T-helper 17 cell (primary cell): ENCODE results near the gene DIP2C. TPM values are rescaled to one million over a fixed set of nuclear protein-coding genes. Genes with fewer than 3 reads are reported as not detected.
A peak's percentile ranks its signal among the peaks of the same experiment; 100 is the strongest.
"Not testable (repeated sequence)": the region's sequence is repeated elsewhere in the genome, so short reads cannot be mapped to it uniquely, and the experiment has no call there.

Experiments
- ATAC-seq: fragments of 150-1000 bp; cut with Tn5 transposase; 2 replicates; pipeline ENCODE4 v1.10.0; 2021; ENCODE audit warnings: mild to moderate bottlenecking, moderate library complexity
- DNase-seq, 3 donors: peaks; one replicate each; pipeline versions ENCODE4 v3.0.0 to v3.0.0-alpha.2; 2020 to 2021
- H3K9me3 ChIP-seq: one replicate; pipeline ENCODE4 v1.7.0; 2013; ENCODE audit warnings: low read length, mild to moderate bottlenecking; ENCODE audit not compliant: control insufficient read depth, poor library complexity, severe bottlenecking
- H3K27ac Mint-ChIP-seq: one replicate; pipeline ENCODE4 v1.8.0; 2022; ENCODE audit warnings: mild to moderate bottlenecking, moderate library complexity, mixed read lengths
- H3K27me3 Mint-ChIP-seq: one replicate; pipeline ENCODE4 v1.8.0; 2022; ENCODE audit warnings: mixed read lengths
- H3K36me3 Mint-ChIP-seq: one replicate; pipeline ENCODE4 v1.8.0; 2022; ENCODE audit warnings: low read depth, mixed read lengths
- H3K4me1 Mint-ChIP-seq: one replicate; pipeline ENCODE4 v1.8.0; 2022; ENCODE audit warnings: mild to moderate bottlenecking, mixed read lengths
- H3K4me3 Mint-ChIP-seq: one replicate; pipeline ENCODE4 v1.8.0; 2022; ENCODE audit warnings: mild to moderate bottlenecking, moderate library complexity, mixed read lengths
- total RNA-seq, 4 donors: library from RNA in 2 of 4; stranded (reverse) in 2 of 4; gene quantifications; one replicate each; pipeline ENCODE4 v1.2.3 and lab custom pipeline; 2022 to 2026

The DIP2C gene
- total RNA-seq, 2 donors from 2014 or later: 4.1 to 6.0 TPM

DNA sequence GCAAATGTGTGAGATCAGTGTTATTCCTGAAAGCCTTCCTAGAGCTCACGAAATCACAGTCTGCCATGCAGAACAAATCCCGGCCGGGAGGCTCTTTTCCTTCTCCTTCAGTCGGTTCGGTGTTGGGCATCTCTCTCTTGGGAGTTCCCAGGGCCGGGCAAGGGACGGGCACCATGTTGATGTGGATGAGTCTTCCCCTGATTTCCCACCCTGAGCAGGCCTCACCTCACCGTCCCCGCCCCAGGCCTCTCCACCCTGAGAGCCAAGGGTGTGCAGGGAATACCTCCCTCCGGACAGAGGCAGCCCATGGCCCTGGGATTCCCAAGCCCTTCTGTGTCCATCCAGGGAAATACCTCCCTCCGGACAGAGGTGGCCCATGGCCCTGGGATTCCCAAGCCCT is 28.0 kb upstream of the DIP2C start:
- Mint-ChIP-seq H3K4me3 (no peak overlapping the region), H3K4me1 (no peaks in the 10 kb centered on the region), H3K27me3 (peaks cover 18% of the 10 kb centered on the region), H3K36me3 (no peaks in the 10 kb centered on the region), H3K27ac (peak overlapping the region; percentile 12)
- ATAC-seq (no peak), DNase-seq (no peak)
- H3K9me3 ChIP-seq: no peaks in the 10 kb centered on the region

DNA sequence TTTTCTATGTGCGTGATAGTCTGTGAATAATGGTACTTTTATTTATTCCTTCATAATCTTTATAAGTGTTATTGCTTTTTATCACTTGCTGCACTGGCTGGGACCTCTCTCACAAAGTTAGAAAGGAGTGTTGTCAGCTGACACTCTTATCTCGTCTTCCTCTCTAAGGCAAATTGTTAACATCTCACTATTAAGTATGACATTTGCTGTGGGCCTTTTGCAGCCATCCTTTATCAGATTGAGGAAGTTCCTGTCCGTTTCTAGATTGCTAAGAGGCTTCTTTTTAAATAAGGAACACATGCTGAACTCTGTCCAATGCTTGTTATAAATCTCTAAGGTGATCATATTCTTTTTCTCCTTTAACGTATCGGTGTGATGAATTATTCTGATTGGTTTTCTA is 27.4 kb upstream of the DIP2C start:
- DNase-seq: no peak
- no peak for ATAC-seq
- Mint-ChIP-seq H3K27me3 (peaks cover 18% of the 10 kb centered on the region), H3K4me1 (no peaks in the 10 kb centered on the region), H3K36me3 (no peaks in the 10 kb centered on the region), H3K4me3 (no peak overlapping the region), H3K27ac (peak overlapping the region; percentile 12)
- no peaks in the 10 kb centered on the region for H3K9me3 ChIP-seq

DNA sequence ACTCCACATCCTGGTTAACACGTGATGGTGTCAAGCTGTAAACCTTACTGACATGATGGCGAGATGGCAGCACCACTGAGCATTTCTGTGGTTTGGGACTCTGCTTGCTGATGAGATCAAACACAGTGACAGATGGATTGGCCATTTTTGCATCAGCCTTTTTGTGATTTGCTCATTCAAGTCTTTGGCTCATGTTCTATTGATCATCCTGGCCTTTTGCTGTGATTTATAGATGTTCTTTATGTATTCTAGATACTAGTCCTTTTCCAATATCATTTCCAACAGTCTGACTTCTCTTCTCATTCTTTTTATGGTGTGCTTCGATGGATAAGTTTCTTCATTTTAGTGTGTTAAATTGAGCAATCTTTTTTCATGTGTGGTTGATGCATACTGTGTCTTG is 24.7 kb upstream of the DIP2C start:
- no peak overlapping the region for H3K27ac Mint-ChIP-seq
- H3K4me3 Mint-ChIP-seq: no peak overlapping the region
- no peaks in the 10 kb centered on the region for H3K4me1 Mint-ChIP-seq
- H3K9me3 ChIP-seq: no peaks in the 10 kb centered on the region
- peaks cover 6% of the 10 kb centered on the region for H3K27me3 Mint-ChIP-seq
- DNase-seq: no peak
- H3K36me3 Mint-ChIP-seq: no peaks in the 10 kb centered on the region
- no peak for ATAC-seq

DNA sequence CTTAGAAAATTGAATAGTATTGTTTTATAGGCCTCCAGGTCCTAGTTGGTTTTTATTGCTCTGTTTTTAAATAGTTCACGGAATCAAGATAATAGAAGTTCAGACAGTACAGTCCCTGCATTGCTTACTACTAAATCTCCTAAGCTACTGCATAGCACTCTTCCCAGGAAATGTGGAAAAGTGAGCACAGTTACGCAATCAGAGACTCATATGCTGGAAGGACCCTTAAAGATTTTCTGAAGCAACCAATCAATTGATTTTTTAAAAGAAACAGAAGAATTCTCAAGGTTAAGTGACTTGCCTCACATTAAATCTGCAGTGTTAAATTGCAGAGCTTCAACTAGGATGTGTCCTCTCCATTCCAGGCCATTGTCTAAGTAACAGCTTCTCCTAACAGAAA is 23.1 kb upstream of the DIP2C start:
- Mint-ChIP-seq H3K27me3 (peaks cover 15% of the 10 kb centered on the region), H3K4me3 (no peak overlapping the region), H3K36me3 (peaks cover under 1% of the 10 kb centered on the region), H3K4me1 (no peaks in the 10 kb centered on the region), H3K27ac (no peak overlapping the region)
- ATAC-seq (no peak), DNase-seq (no peak)
- H3K9me3 ChIP-seq: no peaks in the 10 kb centered on the region

- Mint-ChIP-seq H3K36me3 (peaks cover 2% of the 10 kb centered on the region), H3K27ac (no peak overlapping the region), H3K4me3 (no peak overlapping the region), H3K27me3 (peaks cover 20% of the 10 kb centered on the region), H3K4me1 (no peaks in the 10 kb centered on the region)
- ATAC-seq: no peak
- DNase-seq: no peak
- H3K9me3 ChIP-seq: no peaks in the 10 kb centered on the region
Observed at GRCh38 chr10:712089-712488, 22.6 kb upstream of the DIP2C start.

GRCh38 chr10:707861-708260 is 18.4 kb upstream of the DIP2C start:
- no peaks in the 10 kb centered on the region for H3K9me3 ChIP-seq
- DNase-seq: no peak
- H3K36me3 Mint-ChIP-seq: peaks cover 2% of the 10 kb centered on the region
- H3K27me3 Mint-ChIP-seq: peaks cover 36% of the 10 kb centered on the region
- no peak overlapping the region for H3K27ac Mint-ChIP-seq
- no peaks in the 10 kb centered on the region for H3K4me1 Mint-ChIP-seq
- no peak overlapping the region for H3K4me3 Mint-ChIP-seq
- ATAC-seq: no peak

GRCh38 chr10:707456-707855 is 18.0 kb upstream of the DIP2C start:
- H3K4me1 Mint-ChIP-seq: no peaks in the 10 kb centered on the region
- no peak overlapping the region for H3K27ac Mint-ChIP-seq
- H3K4me3 Mint-ChIP-seq: no peak overlapping the region
- no peak for DNase-seq
- no peak for ATAC-seq
- H3K27me3 Mint-ChIP-seq: peaks cover 34% of the 10 kb centered on the region
- H3K9me3 ChIP-seq: no peaks in the 10 kb centered on the region
- peaks cover 2% of the 10 kb centered on the region for H3K36me3 Mint-ChIP-seq

- H3K27ac Mint-ChIP-seq: no peak overlapping the region
- H3K9me3 ChIP-seq: no peaks in the 10 kb centered on the region
- ATAC-seq (no peak), DNase-seq (no peak)
- H3K36me3 Mint-ChIP-seq: peaks cover 2% of the 10 kb centered on the region
- H3K27me3 Mint-ChIP-seq: peaks cover 41% of the 10 kb centered on the region
- H3K4me3 Mint-ChIP-seq: no peak overlapping the region
- H3K4me1 Mint-ChIP-seq: no peaks in the 10 kb centered on the region
Observed at GRCh38 chr10:703118-703517, 13.7 kb upstream of the DIP2C start.

GRCh38 chr10:700183-700582 is 10.7 kb upstream of the DIP2C start:
- not testable (repeated sequence) for H3K27ac Mint-ChIP-seq, H3K9me3 ChIP-seq, H3K4me1 Mint-ChIP-seq, DNase-seq, H3K4me3 Mint-ChIP-seq, ATAC-seq, H3K36me3 Mint-ChIP-seq
- peaks cover 38% of the 10 kb centered on the region for H3K27me3 Mint-ChIP-seq

DNA sequence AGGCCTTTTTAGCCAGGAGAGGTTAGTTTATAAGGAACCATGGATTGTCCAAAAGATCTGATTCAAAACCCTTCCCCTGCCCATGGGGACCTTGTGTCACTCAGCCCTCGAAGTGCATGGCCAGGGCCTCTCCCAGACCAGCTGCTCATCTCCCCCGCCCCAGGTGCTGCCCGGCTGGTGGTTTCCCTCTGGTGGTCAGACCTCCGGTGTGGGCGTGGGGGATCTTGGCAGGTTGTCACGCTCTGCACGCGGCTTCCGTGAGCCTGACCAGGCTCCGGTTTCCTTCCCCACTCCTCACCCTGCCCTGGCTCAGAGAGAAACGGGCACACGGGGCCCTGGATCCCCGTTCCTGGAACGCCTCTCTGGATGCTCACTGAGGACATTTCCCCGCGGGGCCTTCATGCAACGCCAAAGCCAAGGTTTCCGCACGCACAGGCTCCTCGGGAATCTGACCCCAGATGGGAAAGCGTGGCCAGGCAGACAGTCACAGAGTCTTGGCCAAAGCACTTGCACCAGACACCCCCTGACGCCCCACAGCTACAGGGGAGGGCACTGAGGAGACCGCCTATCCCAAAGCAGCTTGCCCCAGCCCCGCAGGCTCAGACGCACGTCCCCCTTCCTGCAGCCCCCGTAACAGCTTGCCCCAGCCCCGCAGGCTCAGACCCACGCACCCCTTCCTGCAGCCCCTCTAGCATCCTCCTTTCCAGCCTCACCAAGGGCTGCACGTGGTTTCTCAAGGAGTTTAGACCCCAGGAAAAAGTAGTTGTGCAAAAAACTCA is 7.8 kb upstream of the DIP2C start:
- no peak overlapping the region for H3K27ac Mint-ChIP-seq
- H3K4me3 Mint-ChIP-seq: no peak overlapping the region
- peaks cover 6% of the 10 kb centered on the region for H3K4me1 Mint-ChIP-seq
- H3K27me3 Mint-ChIP-seq: peaks cover 45% of the 10 kb centered on the region
- no peaks in the 10 kb centered on the region for H3K9me3 ChIP-seq
- peaks cover 4% of the 10 kb centered on the region for H3K36me3 Mint-ChIP-seq
- ATAC-seq (no peak), DNase-seq (no peak)

DNA sequence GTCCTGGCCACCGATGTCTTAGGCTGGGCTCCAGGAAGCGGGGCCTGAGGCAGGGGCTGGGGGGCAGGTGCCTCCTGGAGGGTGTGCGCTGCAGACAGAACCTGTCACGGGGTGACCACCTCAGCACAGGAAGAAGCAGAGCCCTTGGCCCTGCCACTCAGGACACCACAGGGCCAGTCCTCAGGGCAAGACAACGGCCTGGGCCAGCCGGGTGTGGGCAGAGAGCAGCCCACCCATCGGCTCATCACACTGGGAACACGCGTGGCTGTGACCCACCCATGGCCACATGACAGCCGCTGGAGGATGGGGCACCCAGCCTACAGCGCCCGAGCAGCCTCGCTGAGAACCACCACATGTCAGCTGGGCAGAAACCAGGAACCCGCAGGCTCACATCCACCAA is 5.9 kb upstream of the DIP2C start:
- ATAC-seq (no peak), DNase-seq (no peak)
- H3K4me1 Mint-ChIP-seq: peaks cover 10% of the 10 kb centered on the region
- H3K27ac Mint-ChIP-seq: no peak overlapping the region
- H3K4me3 Mint-ChIP-seq: no peak overlapping the region
- H3K36me3 Mint-ChIP-seq: peaks cover 6% of the 10 kb centered on the region
- peaks cover 59% of the 10 kb centered on the region for H3K27me3 Mint-ChIP-seq
- H3K9me3 ChIP-seq: no peaks in the 10 kb centered on the region

DNA sequence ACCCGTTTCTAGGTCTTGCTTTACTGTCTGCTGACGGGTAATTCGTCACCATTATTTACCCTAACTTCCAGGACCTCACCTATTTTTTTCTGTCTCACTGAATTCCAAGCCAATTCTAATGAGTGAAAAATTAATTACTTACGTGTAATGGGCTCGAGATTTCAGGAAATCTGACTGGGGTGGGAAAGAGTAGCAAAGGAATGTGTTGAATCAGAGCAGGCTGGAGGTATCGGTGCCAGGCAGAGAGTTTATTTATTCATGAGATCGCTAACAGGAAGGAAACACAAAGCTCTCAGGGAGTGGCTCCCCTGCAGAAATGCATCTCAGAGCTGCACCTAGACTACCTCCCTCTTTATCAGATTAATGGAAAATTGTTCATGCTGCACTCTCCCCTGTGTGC is 4.0 kb upstream of the DIP2C start:
- DNase-seq (no peak), ATAC-seq (no peak)
- peaks cover 6% of the 10 kb centered on the region for H3K36me3 Mint-ChIP-seq
- peaks cover 55% of the 10 kb centered on the region for H3K27me3 Mint-ChIP-seq
- peaks cover 10% of the 10 kb centered on the region for H3K4me1 Mint-ChIP-seq
- no peak overlapping the region for H3K4me3 Mint-ChIP-seq
- no peak overlapping the region for H3K27ac Mint-ChIP-seq
- H3K9me3 ChIP-seq: no peaks in the 10 kb centered on the region

DNA sequence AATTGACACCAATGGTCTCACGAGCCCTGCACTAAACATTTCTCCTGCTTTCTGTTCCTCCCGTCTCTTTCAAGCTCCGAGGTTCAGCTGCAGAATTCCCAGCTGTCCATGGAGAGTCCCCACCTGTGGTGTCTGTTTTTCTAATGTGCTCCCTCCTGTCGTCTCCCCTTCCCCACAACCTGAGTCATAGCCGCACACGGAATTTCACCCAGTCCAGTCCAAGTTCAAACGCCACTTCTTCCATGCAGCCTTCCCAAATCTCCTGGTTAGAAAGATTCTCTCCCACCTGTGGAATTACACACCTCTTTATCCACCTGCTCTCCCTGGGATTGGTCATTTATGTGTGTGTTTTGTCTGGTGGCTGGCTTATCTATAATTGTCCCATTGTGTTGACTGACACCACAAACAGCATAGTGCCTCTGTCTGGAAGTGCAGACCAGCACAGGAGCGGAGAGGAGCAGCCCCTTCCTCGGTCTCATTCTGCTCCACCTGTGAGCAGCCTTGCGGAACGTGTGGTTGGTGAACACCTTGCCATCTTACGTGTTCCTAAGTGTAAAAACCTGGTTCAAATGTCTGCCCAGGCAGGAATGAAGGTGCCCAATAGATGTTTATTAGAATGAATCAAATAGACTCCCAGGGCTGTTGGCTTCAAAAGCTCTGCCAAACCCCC is 3.3 kb upstream of the DIP2C start:
- Mint-ChIP-seq H3K27ac (no peak overlapping the region), H3K4me3 (no peak overlapping the region), H3K27me3 (peaks cover 56% of the 10 kb centered on the region), H3K4me1 (peaks cover 10% of the 10 kb centered on the region), H3K36me3 (peaks cover 4% of the 10 kb centered on the region)
- DNase-seq: no peak
- no peaks in the 10 kb centered on the region for H3K9me3 ChIP-seq
- ATAC-seq: no peak

- ATAC-seq (no peak), DNase-seq (no peak)
- peaks cover 57% of the 10 kb centered on the region for H3K27me3 Mint-ChIP-seq
- peaks cover 10% of the 10 kb centered on the region for H3K4me1 Mint-ChIP-seq
- no peaks in the 10 kb centered on the region for H3K9me3 ChIP-seq
- H3K27ac Mint-ChIP-seq: no peak overlapping the region
- peak overlapping the region; percentile 77 for H3K4me3 Mint-ChIP-seq
- H3K36me3 Mint-ChIP-seq: peaks cover 3% of the 10 kb centered on the region
Observed at GRCh38 chr10:691216-691615, 1.7 kb upstream of the DIP2C start.
